ENCODE results near the gene SRP14. TPM values are rescaled to one million over a fixed set of nuclear protein-coding genes. Genes with fewer than 3 reads are reported as not detected.

Gene SRP14
- total RNA-seq, 1 experiment from 2014 or later: 168 TPM

DNA sequence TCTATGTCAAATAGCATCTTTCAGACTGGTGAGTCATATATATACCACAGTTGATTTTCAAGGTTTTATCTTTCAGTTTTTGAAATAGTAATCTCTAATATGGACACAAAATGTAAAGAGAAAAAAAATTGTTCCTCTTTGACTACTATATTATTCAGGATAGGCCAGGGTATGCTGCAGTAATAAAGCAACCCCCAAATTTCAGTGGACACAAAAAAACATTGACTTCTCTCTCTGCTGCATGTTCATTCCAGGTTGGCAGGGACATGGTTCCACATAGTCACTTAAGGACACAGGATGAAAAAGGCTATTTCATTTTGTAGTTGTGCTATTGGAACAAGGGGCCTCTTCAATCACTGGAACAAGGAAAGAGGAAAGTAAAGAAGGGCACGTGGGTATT lies 41.1 kb upstream of the SRP14 start:
- DNase-seq (ENCODE audit: low read depth, low spot score) (no peak), ATAC-seq (no peak)
- Histone ChIP-seq H3K4me1 (ENCODE audit: control insufficient read depth in 1 of 2, insufficient read depth in 2 of 2, low read length in 2 of 2) (peaks cover 17 to 29% of the 10 kb centered on the region in 2 experiments), H3K9me3 (ENCODE audit: control insufficient read depth in 1 of 2, insufficient read depth in 1 of 2, low read depth in 1 of 2, low read length in 2 of 2) (no peaks in the 10 kb centered on the region), H3K27me3 (ENCODE audit: insufficient read depth, low read length) (peaks cover 18% of the 10 kb centered on the region; the same call in 1 of the 2 replicates), H4K20me1 (ENCODE audit: insufficient read depth) (no peaks in the 10 kb centered on the region), H2AFZ (ENCODE audit: low read depth, low read length, poor library complexity, severe bottlenecking) (no peak overlapping the region), H3K9ac (ENCODE audit: low read length) (no peak overlapping the region), H3K4me2 (ENCODE audit: low read length) (no peak overlapping the region), H3K27ac (ENCODE audit: low read depth, low read length) (no peak overlapping the region), H3K9me2 (ENCODE audit: insufficient read depth) (no peaks in the 10 kb centered on the region), H3K79me2 (ENCODE audit: insufficient read depth, low read length) (no peaks in the 10 kb centered on the region), H3K4me3 (replicated peaks in 1 of 2; ENCODE audit: low read depth in 1 of 2, low read length in 2 of 2) (no peak overlapping the region), H3K36me3 (ENCODE audit: control insufficient read depth in 1 of 2, insufficient read depth in 2 of 2, low read length in 2 of 2) (no peaks in the 10 kb centered on the region)
- ChIA-PET POLR2A (no interaction called here), RAD21 (ENCODE audit: low non-redundant PET in 1 of 2, low total read pairs in 2 of 2, uncharacterized antibody in 2 of 2, unreplicated experiment in 2 of 2) (no interaction called here), CTCF (no interaction called here)
- BruUV-seq (replicated peaks): no TSS peak
- intact Hi-C loops (cut with micrococcal nuclease): no loop called here
- TF ChIP-seq POLR2A (IDR thresholded peaks at IDR 0.05; ENCODE audit: borderline replicate concordance, extremely low read depth, insufficient read depth, insufficient read length) (no peak), SP1 (IDR thresholded peaks at IDR 0.05; ENCODE audit: low read depth) (no peak), ZNF274 (IDR thresholded peaks at IDR 0.05; ENCODE audit: low read depth, low read length) (no peak), ELF1 (IDR thresholded peaks at IDR 0.05; ENCODE audit: borderline replicate concordance, low read depth) (no peak), FOSL1 (IDR thresholded peaks at IDR 0.05; ENCODE audit: low read depth) (no peak), SIN3A (IDR thresholded peaks at IDR 0.05; ENCODE audit: low read depth) (no peak), SRF (IDR thresholded peaks at IDR 0.05; ENCODE audit: low read depth) (no peak), RAD21 (IDR thresholded peaks at IDR 0.05; ENCODE audit: low read depth) (no peak), CBX3 (IDR thresholded peaks at IDR 0.05; ENCODE audit: low read depth) (no peak), TCF7L2 (IDR thresholded peaks at IDR 0.05; ENCODE audit: borderline replicate concordance, extremely low read depth, insufficient read depth, insufficient read length) (no peak), YY1 (IDR thresholded peaks at IDR 0.05; ENCODE audit: extremely low read depth, insufficient replicate concordance, low read depth, low read length) (no peak), ZFX (IDR thresholded peaks at IDR 0.05) (no peak), JUND (IDR thresholded peaks at IDR 0.05) (no peak), EZH2phosphoT487 (IDR thresholded peaks at IDR 0.05; ENCODE audit: borderline replicate concordance) (no peak)
- TF ChIP-seq, protein P1, sequence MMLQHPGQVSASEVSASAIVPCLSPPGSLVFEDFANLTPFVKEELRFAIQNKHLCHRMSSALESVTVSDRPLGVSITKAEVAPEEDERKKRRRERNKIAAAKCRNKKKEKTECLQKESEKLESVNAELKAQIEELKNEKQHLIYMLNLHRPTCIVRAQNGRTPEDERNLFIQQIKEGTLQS (IDR thresholded peaks at IDR 0.05): no peak
- TF ChIP-seq, protein P2, sequence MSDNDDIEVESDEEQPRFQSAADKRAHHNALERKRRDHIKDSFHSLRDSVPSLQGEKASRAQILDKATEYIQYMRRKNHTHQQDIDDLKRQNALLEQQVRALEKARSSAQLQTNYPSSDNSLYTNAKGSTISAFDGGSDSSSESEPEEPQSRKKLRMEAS (IDR thresholded peaks at IDR 0.05): no peak
